K562 (cell line): ENCODE data around the gene STX1A. TPM values are rescaled to one million over a fixed set of nuclear protein-coding genes. Genes with fewer than 3 reads are reported as not detected.

Experiments used
- FOSL1 ChIP-seq: fragments of 200-800 bp; sonication (Bioruptor generic); conservative IDR thresholded peaks from 2 replicates; pipeline ENCODE4 v1.6.1; 2016; ENCODE audit warnings: missing genetic modification characterization, missing compliant biosample characterization
- FOXK1 ChIP-seq: sonication (generic); formaldehyde crosslinking; IDR thresholded peaks from 2 replicates; pipeline ENCODE4 v1.8.0; 2022; ENCODE audit warnings: missing genetic modification reagents, mild to moderate bottlenecking, borderline replicate concordance
- HDGF ChIP-seq: fragments of 450-650 bp; IDR thresholded peaks from 2 replicates; pipeline ENCODE4 v1.6.1; 2016
- HLTF ChIP-seq: fragments of 450-650 bp; IDR thresholded peaks from 2 replicates; pipeline ENCODE4 v1.6.1; 2016
- HMG20B ChIP-seq: fragments of 250-450 bp; sonication (Bioruptor Pico); IDR thresholded peaks from 2 replicates; pipeline ENCODE4 v1.5.0; 2021; ENCODE audit warnings: mild to moderate bottlenecking
- IRF2 ChIP-seq: sonication (generic); formaldehyde crosslinking; IDR thresholded peaks from 2 replicates; pipeline ENCODE4 v1.8.1; 2022; ENCODE audit warnings: mild to moderate bottlenecking, missing genetic modification reagents
- KLF16 ChIP-seq: IDR thresholded peaks from 2 replicates; pipeline ENCODE4 v1.6.1; 2016; ENCODE audit warnings: antibody characterized with exemption
- KLF6 ChIP-seq: fragments of 250-450 bp; sonication (Bioruptor Pico); IDR thresholded peaks from 2 replicates; pipeline ENCODE4 v1.4.0; 2020; ENCODE audit warnings: mild to moderate bottlenecking, moderate library complexity, borderline replicate concordance
- MCM2 ChIP-seq: fragments of 450-650 bp; IDR thresholded peaks from 2 replicates; pipeline ENCODE4 v1.6.1; 2017; ENCODE audit warnings: low read depth, mild to moderate bottlenecking
- POLR2G ChIP-seq: fragments of 200-400 bp; formaldehyde crosslinking; IDR thresholded peaks from 2 replicates; pipeline ENCODE4 v1.6.1; 2017; ENCODE audit warnings: low read depth, mild to moderate bottlenecking, antibody characterized with exemption, low read length, moderate library complexity
- RB1 ChIP-seq: fragments of 450-650 bp; IDR thresholded peaks from 2 replicates; pipeline ENCODE4 v1.6.1; 2017; ENCODE audit warnings: low read depth, mild to moderate bottlenecking
- RBM14 ChIP-seq: fragments of 200-400 bp; formaldehyde crosslinking; IDR thresholded peaks from 2 replicates; pipeline ENCODE4 v1.6.1; 2018; ENCODE audit warnings: low read depth, mild to moderate bottlenecking, low read length, moderate library complexity, borderline replicate concordance; ENCODE audit not compliant: insufficient read depth
- SMARCA5 ChIP-seq: fragments of 450-650 bp; IDR thresholded peaks from 2 replicates; pipeline ENCODE4 v1.6.1; 2016
- TAF7 ChIP-seq: fragments of 450-650 bp; IDR thresholded peaks from 2 replicates; pipeline ENCODE4 v1.6.1; 2016; ENCODE audit warnings: missing genetic modification characterization, missing compliant biosample characterization
- TFAP4 ChIP-seq: sonication (generic); formaldehyde crosslinking; IDR thresholded peaks from 2 replicates; pipeline ENCODE4 v1.8.0; 2022; ENCODE audit warnings: missing genetic modification reagents, mild to moderate bottlenecking, moderate library complexity, borderline replicate concordance
- U2AF1 ChIP-seq: fragments of 200-400 bp; formaldehyde crosslinking; optimal IDR thresholded peaks from 2 replicates; pipeline ENCODE3; 2017; ENCODE audit warnings: mild to moderate bottlenecking, low read depth, low read length, moderate library complexity
- ZNF121 ChIP-seq: sonication (generic); formaldehyde crosslinking; conservative IDR thresholded peaks from 2 replicates; pipeline ENCODE4 v1.8.0; 2022; ENCODE audit warnings: missing genetic modification reagents
- polyA plus RNA-seq, 8 experiments: library from polyadenylated mRNA; depleted of rRNA in 4 of 8; stranded (reverse) in 5 of 8; unstranded in 3 of 8; fragments of >200 nt; fragmentation: Nextera tagmentation in 2 of 8; fragmentation: Illumina TruSeq in 1 of 8; extraction: Ambion mirVana in 2 of 8; extraction: Trizol in 1 of 8; gene quantifications; 2 replicates each; pipeline versions ENCODE4 v1.2.1 to v1.2.3, GENCODE V29; 2011 to 2014; ENCODE audit warnings: inconsistent platforms in 1 of 8, missing spikeins in 1 of 8
- total RNA-seq, 7 experiments: library from RNA; depleted of rRNA in 6 of 7; stranded (reverse); fragments of >200 nt in 6 of 7; fragmentation: Illumina TruSeq in 2 of 7; extraction: Trizol in 2 of 7; gene quantifications; 2 replicates each; pipeline versions ENCODE4 v1.2.1 to v1.2.3, GENCODE V29; 2011 to 2021; ENCODE audit warnings: low replicate concordance in 1 of 7
- TF ChIP-seq, protein P1 (sequence below), 2 experiments: fragments of 450-650 bp in 1 of 2; sonication (generic) in 1 of 2; formaldehyde crosslinking in 1 of 2; IDR thresholded peaks in 1 of 2; conservative IDR thresholded peaks in 1 of 2; 2 replicates each; pipeline versions ENCODE4 v1.6.1 to v1.8.1; 2016 to 2023; ENCODE audit warnings: mild to moderate bottlenecking in 2 of 2, moderate library complexity in 2 of 2, inconsistent platforms in 1 of 2, missing genetic modification reagents in 1 of 2
- TF ChIP-seq, protein P2 (sequence below), 2 experiments: fragments of 450-650 bp; IDR thresholded peaks; 2 replicates each; pipeline ENCODE4 v1.6.1; 2018; ENCODE audit warnings: mild to moderate bottlenecking in 2 of 2, low read depth in 1 of 2; ENCODE audit not compliant: partially characterized antibody in 2 of 2

STX1A gene
- total and polyA plus RNA-seq, 9 of the 15 experiments (the other 6 are each of a cell fraction or from before 2014, with no cell fraction given), result 0.04 to 15.1 (median 6.3) TPM

DNA sequence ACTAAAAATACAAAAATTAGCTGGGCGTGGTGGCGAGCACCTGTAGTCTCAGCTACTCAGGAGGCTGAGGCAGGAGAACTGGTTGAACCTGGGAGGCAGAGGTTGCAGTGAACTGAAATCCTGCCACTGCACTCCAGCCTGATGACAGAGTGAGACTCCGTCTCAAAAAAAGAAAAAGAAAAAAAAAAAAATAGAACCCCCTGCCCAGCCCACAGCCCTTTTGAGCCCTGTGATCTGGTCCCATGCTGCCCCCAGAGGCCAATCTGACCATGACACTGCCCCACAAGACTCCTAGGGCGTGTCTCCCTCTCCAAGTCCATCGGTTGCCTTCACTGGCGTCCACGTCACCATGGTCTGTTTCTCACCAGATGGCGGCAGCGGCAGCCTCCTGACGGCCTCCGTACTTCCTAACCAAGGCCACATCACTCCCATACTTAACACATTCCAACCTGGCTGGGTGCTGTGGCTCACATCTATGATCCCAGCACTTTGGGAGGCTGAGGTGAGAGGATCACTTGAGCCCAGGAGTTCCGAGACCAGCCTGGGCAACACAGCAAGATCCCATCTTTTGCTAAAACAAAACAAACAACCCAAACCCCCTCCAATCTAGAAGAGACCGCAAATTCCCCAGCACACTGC lies 18.0 kb downstream of the STX1A start (continued):
- no peak for TF ChIP-seq HMG20B
- no peak for TF ChIP-seq FOSL1 (tag)
- no peak for TF ChIP-seq POLR2G
- 0 out of 2 replicates have a peak, but pooled peaks have one; percentile 18 for TF ChIP-seq KLF16
- TF ChIP-seq, protein P1, sequence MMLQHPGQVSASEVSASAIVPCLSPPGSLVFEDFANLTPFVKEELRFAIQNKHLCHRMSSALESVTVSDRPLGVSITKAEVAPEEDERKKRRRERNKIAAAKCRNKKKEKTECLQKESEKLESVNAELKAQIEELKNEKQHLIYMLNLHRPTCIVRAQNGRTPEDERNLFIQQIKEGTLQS (IDR thresholded peaks at IDR 0.05), result peak; percentile 48; the same call in 1 of the 2 replicates
- TF ChIP-seq, protein P1 (CRISPR knock-in tag; conservative IDR thresholded peaks at IDR 0.05), result no peak
- peak; percentile 99 for TF ChIP-seq ZNF121 (CRISPR knock-in tag)
- no peak for TF ChIP-seq IRF2
- peak; percentile 31; the same call in 1 of the 2 replicates for TF ChIP-seq HLTF
- TF ChIP-seq TFAP4 (CRISPR knock-in tag), result peak; percentile 62; the same call in 1 of the 2 replicates
- TF ChIP-seq SMARCA5, result peak; percentile 82
- no peak for TF ChIP-seq U2AF1
- TF ChIP-seq FOXK1 (CRISPR knock-in tag), result no peak
- TF ChIP-seq MCM2, result no peak
- TF ChIP-seq RBM14, result no peak
- no peak for TF ChIP-seq TAF7 (tag)
- TF ChIP-seq, protein P2, sequence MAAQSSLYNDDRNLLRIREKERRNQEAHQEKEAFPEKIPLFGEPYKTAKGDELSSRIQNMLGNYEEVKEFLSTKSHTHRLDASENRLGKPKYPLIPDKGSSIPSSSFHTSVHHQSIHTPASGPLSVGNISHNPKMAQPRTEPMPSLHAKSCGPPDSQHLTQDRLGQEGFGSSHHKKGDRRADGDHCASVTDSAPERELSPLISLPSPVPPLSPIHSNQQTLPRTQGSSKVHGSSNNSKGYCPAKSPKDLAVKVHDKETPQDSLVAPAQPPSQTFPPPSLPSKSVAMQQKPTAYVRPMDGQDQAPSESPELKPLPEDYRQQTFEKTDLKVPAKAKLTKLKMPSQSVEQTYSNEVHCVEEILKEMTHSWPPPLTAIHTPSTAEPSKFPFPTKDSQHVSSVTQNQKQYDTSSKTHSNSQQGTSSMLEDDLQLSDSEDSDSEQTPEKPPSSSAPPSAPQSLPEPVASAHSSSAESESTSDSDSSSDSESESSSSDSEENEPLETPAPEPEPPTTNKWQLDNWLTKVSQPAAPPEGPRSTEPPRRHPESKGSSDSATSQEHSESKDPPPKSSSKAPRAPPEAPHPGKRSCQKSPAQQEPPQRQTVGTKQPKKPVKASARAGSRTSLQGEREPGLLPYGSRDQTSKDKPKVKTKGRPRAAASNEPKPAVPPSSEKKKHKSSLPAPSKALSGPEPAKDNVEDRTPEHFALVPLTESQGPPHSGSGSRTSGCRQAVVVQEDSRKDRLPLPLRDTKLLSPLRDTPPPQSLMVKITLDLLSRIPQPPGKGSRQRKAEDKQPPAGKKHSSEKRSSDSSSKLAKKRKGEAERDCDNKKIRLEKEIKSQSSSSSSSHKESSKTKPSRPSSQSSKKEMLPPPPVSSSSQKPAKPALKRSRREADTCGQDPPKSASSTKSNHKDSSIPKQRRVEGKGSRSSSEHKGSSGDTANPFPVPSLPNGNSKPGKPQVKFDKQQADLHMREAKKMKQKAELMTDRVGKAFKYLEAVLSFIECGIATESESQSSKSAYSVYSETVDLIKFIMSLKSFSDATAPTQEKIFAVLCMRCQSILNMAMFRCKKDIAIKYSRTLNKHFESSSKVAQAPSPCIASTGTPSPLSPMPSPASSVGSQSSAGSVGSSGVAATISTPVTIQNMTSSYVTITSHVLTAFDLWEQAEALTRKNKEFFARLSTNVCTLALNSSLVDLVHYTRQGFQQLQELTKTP (IDR thresholded peaks at IDR 0.05; ENCODE audit: low read depth in 1 of 2, partially characterized antibody in 2 of 2), result peak in 1 of 2 experiments; percentile 53
- 0 out of 2 replicates have a peak, but pooled peaks have one; percentile 53 for TF ChIP-seq HDGF
- TF ChIP-seq KLF6, result no peak
- peak; percentile 68 for TF ChIP-seq RB1
